Left renal cortex interstitium (tissue), 4 donors: ENCODE data around the gene AGR2. TPM values are rescaled to one million over a fixed set of nuclear protein-coding genes. Genes with fewer than 3 reads are reported as not detected.

ENCODE experiments used
- DNase-seq, 4 donors: peaks; one replicate each; pipeline ENCODE4 v3.0.0-alpha.2; 2013; ENCODE audit warnings: low read depth in 4 of 4, low spot score in 2 of 4, missing footprints in 1 of 4
- polyA plus RNA-seq, 4 donors: library from polyadenylated mRNA; unstranded; fragments of 120-200 nt; gene quantifications; one replicate each; pipeline ENCODE4 v1.2.1, GENCODE V29; 2013; ENCODE audit not compliant: insufficient read length in 4 of 4

Gene AGR2
- polyA plus RNA-seq, 4 donors = 48.9 to 70.8 (median 61.4) TPM

- DNase-seq = no peak
Measured at GRCh38 chr7:16744518-16745250, 60.1 kb downstream of the AGR2 start.

DNA sequence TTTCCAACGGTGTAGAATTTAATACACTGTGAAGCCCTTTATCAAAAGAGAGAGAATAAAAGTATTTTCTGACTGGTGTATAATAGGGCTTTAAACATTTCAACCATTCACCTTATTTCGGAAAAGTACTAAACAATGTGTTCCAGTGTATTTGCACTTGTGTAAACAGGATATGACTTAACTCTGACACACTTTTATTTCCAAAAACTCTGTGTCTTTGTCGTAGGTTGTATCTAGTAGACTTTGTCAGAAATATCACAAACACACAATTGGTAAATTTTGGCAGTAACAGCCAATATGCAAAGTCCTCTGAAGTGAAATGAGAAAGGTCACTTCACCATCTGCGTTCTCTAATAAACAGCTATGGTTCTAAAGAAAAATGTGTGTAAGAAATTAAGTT is 61.6 kb downstream of the AGR2 start:
- DNase-seq = no peak

- DNase-seq = no peak
Measured at GRCh38 chr7:16742547-16742946, 62.3 kb downstream of the AGR2 start.

Other genes starting within 250 kb of the AGR2 start
- gene ANKMY2, start 159.2 kb downstream of the AGR2 start, polyA plus RNA-seq = 10 to 100 TPM; 27.5 to 36.7 (median 33.8) TPM
- gene BZW2, start 158.8 kb downstream of the AGR2 start, polyA plus RNA-seq = 10 to 100 TPM; 69.0 to 82.1 (median 73.8) TPM
- gene TSPAN13, start 51.2 kb downstream of the AGR2 start, polyA plus RNA-seq = 10 to 100 TPM; 24.3 to 34.3 (median 27.0) TPM
- 1 to 10 TPM; 1.8 to 5.5 (median 2.5) TPM for gene AGR3, start 77.0 kb upstream of the AGR2 start, polyA plus RNA-seq